Lower leg skin (tissue), 3 donors: Measurements from ENCODE around the gene NSUN3.

ENCODE experiments used
- POLR2A ChIP-seq, 2 donors: fragments of 450-650 bp; IDR thresholded peaks; one replicate each; pipeline ENCODE4 v1.6.1; 2016 to 2017; ENCODE audit warnings: antibody characterized with exemption in 2 of 2, mild to moderate bottlenecking in 1 of 2, moderate library complexity in 1 of 2
- TF ChIP-seq, protein P1 (sequence below), 3 donors: fragments of 450-650 bp; IDR thresholded peaks; one replicate each; pipeline ENCODE4 v1.5.1; 2016; ENCODE audit warnings: antibody characterized with exemption in 3 of 3, mild to moderate bottlenecking in 3 of 3, moderate library complexity in 2 of 3

GRCh38 chr3:94066506-94067500, 3.9 kb downstream of the NSUN3 start:
- no peak for TF ChIP-seq POLR2A (IDR thresholded peaks at IDR 0.05)
- TF ChIP-seq, protein P1, sequence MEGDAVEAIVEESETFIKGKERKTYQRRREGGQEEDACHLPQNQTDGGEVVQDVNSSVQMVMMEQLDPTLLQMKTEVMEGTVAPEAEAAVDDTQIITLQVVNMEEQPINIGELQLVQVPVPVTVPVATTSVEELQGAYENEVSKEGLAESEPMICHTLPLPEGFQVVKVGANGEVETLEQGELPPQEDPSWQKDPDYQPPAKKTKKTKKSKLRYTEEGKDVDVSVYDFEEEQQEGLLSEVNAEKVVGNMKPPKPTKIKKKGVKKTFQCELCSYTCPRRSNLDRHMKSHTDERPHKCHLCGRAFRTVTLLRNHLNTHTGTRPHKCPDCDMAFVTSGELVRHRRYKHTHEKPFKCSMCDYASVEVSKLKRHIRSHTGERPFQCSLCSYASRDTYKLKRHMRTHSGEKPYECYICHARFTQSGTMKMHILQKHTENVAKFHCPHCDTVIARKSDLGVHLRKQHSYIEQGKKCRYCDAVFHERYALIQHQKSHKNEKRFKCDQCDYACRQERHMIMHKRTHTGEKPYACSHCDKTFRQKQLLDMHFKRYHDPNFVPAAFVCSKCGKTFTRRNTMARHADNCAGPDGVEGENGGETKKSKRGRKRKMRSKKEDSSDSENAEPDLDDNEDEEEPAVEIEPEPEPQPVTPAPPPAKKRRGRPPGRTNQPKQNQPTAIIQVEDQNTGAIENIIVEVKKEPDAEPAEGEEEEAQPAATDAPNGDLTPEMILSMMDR (IDR thresholded peaks at IDR 0.05): no peak
